Right atrium auricular region (tissue), 2 donors: ENCODE results near the gene EYA4. TPM values are rescaled to one million over a fixed set of nuclear protein-coding genes. Genes with fewer than 3 reads are reported as not detected.

Source experiments
- DNase-seq: peaks from one replicate; pipeline ENCODE4 v3.0.0-alpha.2; 2019; ENCODE audit warnings: low spot score
- H3K27ac ChIP-seq, 2 donors: fragments of 200-600 bp; sonication (generic); 1 replicate in 1 of 2; 2 replicates in 1 of 2; pipeline ENCODE4 v1.5.1; 2016 to 2019
- H3K27me3 ChIP-seq, 2 donors: fragments of 200-600 bp; sonication (generic); one replicate each; pipeline versions ENCODE4 v1.5.1 to v1.6.0; 2017 to 2019
- H3K36me3 ChIP-seq: fragments of 200-600 bp; sonication (generic); one replicate; pipeline ENCODE4 v1.5.1; 2016
- H3K4me1 ChIP-seq, 2 donors: fragments of 200-600 bp; sonication (generic); one replicate each; pipeline versions ENCODE4 v1.5.1 to v1.6.0; 2017 to 2019
- H3K4me3 ChIP-seq, 2 donors: fragments of 200-600 bp; sonication (generic); 1 replicate in 1 of 2; 2 replicates in 1 of 2; pipeline ENCODE4 v1.5.1; 2017 to 2019; ENCODE audit warnings: mild to moderate bottlenecking in 1 of 2, moderate library complexity in 1 of 2
- H3K9me3 ChIP-seq, 2 donors: fragments of 200-600 bp; sonication (generic); one replicate each; pipeline ENCODE4 v1.5.1; 2019
- CTCF ChIP-seq, 2 donors: fragments of 200-600 bp; sonication (generic); IDR thresholded peaks; one replicate each; pipeline ENCODE4 v1.5.1; 2019; ENCODE audit warnings: antibody characterized with exemption in 2 of 2
- total RNA-seq, 2 donors: library from RNA; depleted of rRNA; stranded (reverse); fragments of >200 nt; gene quantifications; one replicate each; pipeline ENCODE4 v1.1.0, GENCODE V29; 2016

Gene EYA4
- total RNA-seq, 2 donors from 2014 or later, result 16.2 to 24.2 TPM

- H3K4me3 ChIP-seq, result no peak overlapping the region
- no peaks in the 10 kb centered on the region for H3K4me1 ChIP-seq
- H3K27ac ChIP-seq, result no peak overlapping the region
- no peak for DNase-seq
- no peaks in the 10 kb centered on the region for H3K36me3 ChIP-seq
- H3K27me3 ChIP-seq, result no peaks in the 10 kb centered on the region
- no peak for TF ChIP-seq CTCF (IDR thresholded peaks at IDR 0.05)
- H3K9me3 ChIP-seq, result no peaks in the 10 kb centered on the region
Observed at GRCh38 chr6:133218852-133219251, 22.3 kb upstream of the EYA4 start.

DNA sequence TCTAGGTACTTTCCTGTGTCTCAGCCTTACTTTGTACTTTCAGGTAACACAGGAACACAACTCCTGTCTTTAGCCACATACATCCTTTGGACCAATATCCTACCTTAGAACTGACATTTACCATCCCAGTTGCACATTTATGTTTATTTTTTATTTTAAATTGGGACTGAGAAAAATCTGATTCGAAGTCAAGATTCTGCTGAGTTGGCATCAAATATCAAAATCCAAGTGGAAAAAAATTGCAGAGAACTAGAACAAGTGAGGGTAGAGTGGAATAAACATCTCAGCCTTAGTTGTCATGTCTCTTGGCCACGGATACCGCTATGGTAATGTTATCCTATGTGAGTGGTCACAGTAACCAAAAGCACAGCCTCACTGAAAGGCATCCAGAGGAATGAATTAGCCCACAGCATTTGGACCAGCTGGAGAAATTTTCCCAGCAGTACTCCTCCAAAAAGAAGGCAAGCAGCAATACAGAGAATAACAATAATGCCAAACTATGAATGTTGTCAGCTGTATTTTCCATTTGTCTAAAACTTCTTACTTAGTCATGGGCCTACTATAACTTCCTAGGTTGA is 17.6 kb upstream of the EYA4 start:
- H3K36me3 ChIP-seq, result no peaks in the 10 kb centered on the region
- DNase-seq, result no peak
- H3K9me3 ChIP-seq, result no peaks in the 10 kb centered on the region
- H3K4me1 ChIP-seq, result no peaks in the 10 kb centered on the region
- H3K4me3 ChIP-seq, result no peak overlapping the region
- no peak overlapping the region for H3K27ac ChIP-seq
- TF ChIP-seq CTCF (IDR thresholded peaks at IDR 0.05), result no peak
- H3K27me3 ChIP-seq, result no peaks in the 10 kb centered on the region

GRCh38 chr6:133225560-133225959 is 15.6 kb upstream of the EYA4 start:
- TF ChIP-seq CTCF (IDR thresholded peaks at IDR 0.05), result no peak
- Histone ChIP-seq H3K9me3 (no peaks in the 10 kb centered on the region), H3K4me1 (no peaks in the 10 kb centered on the region), H3K27me3 (no peaks in the 10 kb centered on the region), H3K27ac (no peak overlapping the region), H3K4me3 (no peak overlapping the region), H3K36me3 (no peaks in the 10 kb centered on the region)
- no peak for DNase-seq

GRCh38 chr6:133227344-133227743 is 13.8 kb upstream of the EYA4 start:
- no peak for DNase-seq
- Histone ChIP-seq H3K27me3 (no peaks in the 10 kb centered on the region), H3K36me3 (no peaks in the 10 kb centered on the region), H3K4me3 (no peak overlapping the region), H3K27ac (no peak overlapping the region), H3K4me1 (no peaks in the 10 kb centered on the region), H3K9me3 (no peaks in the 10 kb centered on the region)
- no peak for TF ChIP-seq CTCF (IDR thresholded peaks at IDR 0.05)

GRCh38 chr6:133230052-133230451 is 11.1 kb upstream of the EYA4 start:
- DNase-seq, result no peak
- H3K9me3 ChIP-seq, result no peaks in the 10 kb centered on the region
- H3K4me3 ChIP-seq, result no peak overlapping the region
- H3K36me3 ChIP-seq, result no peaks in the 10 kb centered on the region
- H3K27me3 ChIP-seq, result no peaks in the 10 kb centered on the region
- H3K4me1 ChIP-seq, result no peaks in the 10 kb centered on the region
- no peak overlapping the region for H3K27ac ChIP-seq
- TF ChIP-seq CTCF (IDR thresholded peaks at IDR 0.05), result no peak

GRCh38 chr6:133235221-133235620 is 5.9 kb upstream of the EYA4 start:
- no peak overlapping the region for H3K27ac ChIP-seq
- no peak for TF ChIP-seq CTCF (IDR thresholded peaks at IDR 0.05)
- H3K36me3 ChIP-seq, result no peaks in the 10 kb centered on the region
- no peaks in the 10 kb centered on the region for H3K4me1 ChIP-seq
- no peak overlapping the region for H3K4me3 ChIP-seq
- no peak for DNase-seq
- H3K9me3 ChIP-seq, result no peaks in the 10 kb centered on the region
- no peaks in the 10 kb centered on the region for H3K27me3 ChIP-seq
